RWPE2 (cell line): ENCODE measurements around the gene HPX.

Source experiments
- ATAC-seq: fragments of 200-7000 bp; cut with Tn5 transposase; 3 replicates; pipeline ENCODE4 v1.9.1; 2021; ENCODE audit warnings: low read depth
- DNase-seq: peaks from one replicate; pipeline ENCODE4 v3.0.0-alpha.2; 2020; ENCODE audit warnings: low spot score
- H3K27ac ChIP-seq: fragments of 450-650 bp; 2 replicates; pipeline ENCODE4 v1.5.1; 2017; ENCODE audit warnings: mild to moderate bottlenecking; ENCODE audit not compliant: poor library complexity, severe bottlenecking
- H3K27me3 ChIP-seq: fragments of 250-450 bp; sonication (Bioruptor Pico); 2 replicates; pipeline ENCODE4 v1.5.1; 2021; ENCODE audit warnings: mild to moderate bottlenecking, moderate library complexity; ENCODE audit not compliant: insufficient read depth, poor library complexity, severe bottlenecking
- H3K36me3 ChIP-seq: fragments of 250-450 bp; sonication (Bioruptor Pico); 2 replicates; pipeline ENCODE4 v1.5.1; 2020; ENCODE audit warnings: low read depth, mild to moderate bottlenecking, moderate library complexity
- H3K4me1 ChIP-seq: fragments of 250-450 bp; sonication (Bioruptor Pico); 2 replicates; pipeline ENCODE4 v1.5.1; 2021; ENCODE audit warnings: mild to moderate bottlenecking, moderate library complexity; ENCODE audit not compliant: insufficient read depth, poor library complexity, severe bottlenecking
- H3K4me3 ChIP-seq: fragments of 250-450 bp; sonication (Bioruptor Pico); 2 replicates; pipeline ENCODE4 v1.5.1; 2021; ENCODE audit warnings: mild to moderate bottlenecking, moderate library complexity; ENCODE audit not compliant: severe bottlenecking
- H3K9me3 ChIP-seq: fragments of 250-450 bp; sonication (Bioruptor Pico); 2 replicates; pipeline ENCODE4 v1.5.1; 2021; ENCODE audit warnings: mild to moderate bottlenecking, moderate library complexity; ENCODE audit not compliant: severe bottlenecking
- CTCF ChIP-seq: fragments of 450-650 bp; IDR thresholded peaks from one replicate; pipeline ENCODE4 v1.5.1; 2017; ENCODE audit warnings: mild to moderate bottlenecking, moderate library complexity; ENCODE audit not compliant: poor library complexity, severe bottlenecking

The HPX gene

GRCh38 chr11:6469599-6469998, 28.8 kb upstream of the HPX start:
- no peaks in the 10 kb centered on the region for H3K36me3 ChIP-seq
- no peaks in the 10 kb centered on the region for H3K9me3 ChIP-seq
- no peak for TF ChIP-seq CTCF
- no peak for DNase-seq
- H3K4me3 ChIP-seq = no peak overlapping the region
- no peak for ATAC-seq
- no peaks in the 10 kb centered on the region for H3K27me3 ChIP-seq
- H3K27ac ChIP-seq = no peak overlapping the region
- H3K4me1 ChIP-seq = no peaks in the 10 kb centered on the region

- TF ChIP-seq CTCF = no peak
- Histone ChIP-seq H3K4me1 (no peaks in the 10 kb centered on the region), H3K27me3 (no peaks in the 10 kb centered on the region), H3K36me3 (no peaks in the 10 kb centered on the region; the same call in 1 of the 2 replicates), H3K4me3 (no peak overlapping the region), H3K27ac (no peak overlapping the region), H3K9me3 (no peaks in the 10 kb centered on the region)
- DNase-seq (no peak), ATAC-seq (peak; percentile 68)
Measured at GRCh38 chr11:6468712-6469495, 28.1 kb upstream of the HPX start.

- DNase-seq = no peak
- H3K27me3 ChIP-seq = no peaks in the 10 kb centered on the region
- TF ChIP-seq CTCF = no peak
- ATAC-seq = no peak
- H3K4me3 ChIP-seq = no peak overlapping the region
- no peaks in the 10 kb centered on the region for H3K9me3 ChIP-seq
- no peak overlapping the region for H3K27ac ChIP-seq
- H3K36me3 ChIP-seq = peaks cover 9% of the 10 kb centered on the region; the same call in 1 of the 2 replicates
- no peaks in the 10 kb centered on the region for H3K4me1 ChIP-seq
Measured at GRCh38 chr11:6459099-6459450, 18.3 kb upstream of the HPX start.

- ATAC-seq (peak; percentile 19; the same call in 1 of the 3 replicates), DNase-seq (no peak)
- no peak overlapping the region for H3K4me3 ChIP-seq
- H3K27ac ChIP-seq = no peak overlapping the region
- no peaks in the 10 kb centered on the region for H3K4me1 ChIP-seq
- no peak for TF ChIP-seq CTCF
- H3K36me3 ChIP-seq = peaks cover 9% of the 10 kb centered on the region; the same call in 1 of the 2 replicates
- H3K27me3 ChIP-seq = no peaks in the 10 kb centered on the region
- H3K9me3 ChIP-seq = no peaks in the 10 kb centered on the region
Measured at GRCh38 chr11:6458352-6459098, 17.7 kb upstream of the HPX start.
